MCF 10A (cell line): ENCODE results near the gene WNT3. TPM values are rescaled to one million over a fixed set of nuclear protein-coding genes. Genes with fewer than 3 reads are reported as not detected.
"Not testable (repeated sequence)": the region's sequence is repeated elsewhere in the genome, so short reads cannot be mapped to it uniquely, and the experiment has no call there.

Experiments
- BruUV-seq: library from RNA; stranded (reverse); fragments of 400-500 nt; replicated peaks from 2 replicates; lab custom pipeline; 2021; lab: Mats Ljungman, UMichigan
- CTCF ChIA-PET: fragments of 300-600 bp; sonication (Branson Sonifier 250); formaldehyde crosslinking; extraction: SDS; loops from one replicate; lab custom pipeline; 2021; ENCODE audit warnings: antibody characterized with exemption, inconsistent platforms; lab: Yijun Ruan, JAX
- POLR2A ChIA-PET: fragments of 300-600, 350-650 bp; sonication (Branson Sonifier 250); formaldehyde crosslinking; extraction: SDS; loops from one replicate; lab custom pipeline; 2020; ENCODE audit warnings: antibody characterized with exemption, inconsistent platforms; lab: Yijun Ruan, JAX
- DNase-seq: peaks from one replicate; pipeline ENCODE4 v3.0.0-alpha.2; 2018; ENCODE audit not compliant: unreplicated experiment
- H3K27ac Mint-ChIP-seq: one replicate; pipeline ENCODE4 v1.8.0; 2022; ENCODE audit warnings: mild to moderate bottlenecking, low read depth, mixed read lengths; ENCODE audit not compliant: unreplicated experiment
- H3K27me3 Mint-ChIP-seq: one replicate; pipeline ENCODE4 v1.8.0; 2022; ENCODE audit warnings: mixed read lengths; ENCODE audit not compliant: insufficient read depth, unreplicated experiment
- H3K36me3 Mint-ChIP-seq: one replicate; pipeline ENCODE4 v1.8.0; 2022; ENCODE audit warnings: mild to moderate bottlenecking, moderate library complexity, mixed read lengths; ENCODE audit not compliant: insufficient read depth, unreplicated experiment
- H3K4me1 Mint-ChIP-seq: one replicate; pipeline ENCODE4 v1.8.0; 2022; ENCODE audit warnings: mixed read lengths; ENCODE audit not compliant: insufficient read depth, unreplicated experiment
- H3K4me3 Mint-ChIP-seq: one replicate; pipeline ENCODE4 v1.8.0; 2022; ENCODE audit warnings: mild to moderate bottlenecking, moderate library complexity, mixed read lengths; ENCODE audit not compliant: unreplicated experiment
- H3K9me3 Mint-ChIP-seq: one replicate; pipeline ENCODE4 v1.8.0; 2022; ENCODE audit warnings: mixed read lengths; ENCODE audit not compliant: unreplicated experiment
- CTCF ChIP-seq: fragments of 200-600 bp; IDR thresholded peaks from one replicate; pipeline ENCODE4 v1.8.0; 2022; ENCODE audit warnings: antibody characterized with exemption, mild to moderate bottlenecking; ENCODE audit not compliant: unreplicated experiment
- intact Hi-C: fragments of 100-400 bp; cut with micrococcal nuclease; formaldehyde crosslinking; loops from 2 replicates; pipeline ENCODE4 v1.14.1; 2022
- total RNA-seq: library from RNA; stranded (reverse); gene quantifications from 2 replicates; pipeline ENCODE4 v1.2.3, GENCODE V29; 2022

Gene WNT3
- total RNA-seq, 1 experiment from 2014 or later: 2.4 TPM

GRCh38 chr17:46770818-46771560 is 47.5 kb downstream of the WNT3 start:
- Mint-ChIP-seq H3K4me3 (peak overlapping the region; percentile 21), H3K9me3 (no peaks in the 10 kb centered on the region), H3K27ac (no peak overlapping the region), H3K4me1 (no peaks in the 10 kb centered on the region), H3K27me3 (no peaks in the 10 kb centered on the region), H3K36me3 (no peaks in the 10 kb centered on the region)
- no peak for DNase-seq
- CTCF ChIA-PET: no interaction called here
- no TSS peak for BruUV-seq
- no peak for TF ChIP-seq CTCF
- intact Hi-C loops: no loop called here
- POLR2A ChIA-PET: no interaction called here

GRCh38 chr17:46770439-46770817 is 48.1 kb downstream of the WNT3 start:
- Mint-ChIP-seq H3K4me3 (peak overlapping the region; percentile 21), H3K27ac (no peak overlapping the region), H3K9me3 (no peaks in the 10 kb centered on the region), H3K4me1 (peaks cover 3% of the 10 kb centered on the region), H3K36me3 (no peaks in the 10 kb centered on the region), H3K27me3 (no peaks in the 10 kb centered on the region)
- intact Hi-C loops: no loop called here
- no peak for TF ChIP-seq CTCF
- CTCF ChIA-PET: no interaction called here
- POLR2A ChIA-PET: no interaction called here
- BruUV-seq: no TSS peak
- no peak for DNase-seq

GRCh38 chr17:46769531-46770438 is 48.7 kb downstream of the WNT3 start:
- ChIA-PET POLR2A (no interaction called here), CTCF (no interaction called here)
- Mint-ChIP-seq H3K9me3 (no peaks in the 10 kb centered on the region), H3K27ac (no peak overlapping the region), H3K4me3 (no peak overlapping the region), H3K36me3 (no peaks in the 10 kb centered on the region), H3K27me3 (no peaks in the 10 kb centered on the region), H3K4me1 (peaks cover 10% of the 10 kb centered on the region)
- no TSS peak for BruUV-seq
- no peak for TF ChIP-seq CTCF
- DNase-seq: no peak
- intact Hi-C loops: no loop called here

GRCh38 chr17:46768896-46769295 is 49.6 kb downstream of the WNT3 start:
- H3K4me3 Mint-ChIP-seq, DNase-seq, H3K27me3 Mint-ChIP-seq, H3K9me3 Mint-ChIP-seq, BruUV-seq, CTCF ChIA-PET, H3K27ac Mint-ChIP-seq, H3K36me3 Mint-ChIP-seq, intact Hi-C loops, POLR2A ChIA-PET: not testable (repeated sequence)
- H3K4me1 Mint-ChIP-seq: peaks cover 14% of the 10 kb centered on the region
